Psoas muscle (tissue), 8 donors: ENCODE measurements around the gene SLC34A1. TPM values are rescaled to one million over a fixed set of nuclear protein-coding genes. Genes with fewer than 3 reads are reported as not detected.

Experiments
- ATAC-seq, 4 donors: fragments of 200-7000 bp; cut with Tn5 transposase; one replicate each; pipeline ENCODE4 v1.9.1; 2020; ENCODE audit warnings: moderate library complexity in 3 of 4, mild to moderate bottlenecking in 2 of 4
- DNase-seq, 2 donors: peaks; one replicate each; pipeline ENCODE4 v3.0.0-alpha.2; 2020
- H3K27ac ChIP-seq: fragments of 200-600 bp; one replicate; pipeline ENCODE4 v1.8.0; 2022
- H3K27me3 ChIP-seq, 3 donors: fragments of 200-600 bp in 1 of 3; one replicate each; pipeline versions ENCODE4 v1.6.1 to v1.8.0; 2013 to 2022; ENCODE audit warnings: low read length in 2 of 3, mild to moderate bottlenecking in 2 of 3, moderate library complexity in 1 of 3; ENCODE audit not compliant: insufficient read depth in 3 of 3
- H3K36me3 ChIP-seq, 2 donors: fragments of 200-600 bp in 1 of 2; one replicate each; pipeline versions ENCODE4 v1.6.1 to v1.8.0; 2013 to 2022; ENCODE audit warnings: low read depth in 1 of 2, mild to moderate bottlenecking in 1 of 2, moderate library complexity in 1 of 2; ENCODE audit not compliant: insufficient read depth in 1 of 2
- H3K4me1 ChIP-seq: fragments of 200-600 bp; one replicate; pipeline ENCODE4 v1.8.0; 2022
- H3K4me3 ChIP-seq: fragments of 200-600 bp; one replicate; pipeline ENCODE4 v1.8.0; 2022; ENCODE audit warnings: mild to moderate bottlenecking
- H3K9me3 ChIP-seq: fragments of 200-600 bp; one replicate; pipeline ENCODE4 v1.8.0; 2022
- WGBS, 3 donors: extraction: QIAGEN DNeasy Blood & Tissue Kit; methylation state at CpG; one replicate each; pipeline versions ENCODE4 v1.1.6 to v1.1.7; 2013; 5-methylcytosine and 5-hydroxymethylcytosine counted together
- intact Hi-C, 2 donors: fragments of 100-400 bp; cut with DNase I; formaldehyde crosslinking; loops; one replicate each; pipeline versions ENCODE4 v1.11.0 to v1.14.2; 2022
- polyA plus RNA-seq, 3 donors: library from polyadenylated mRNA; stranded (reverse); fragments of 200-250 nt; gene quantifications; one replicate each; pipeline ENCODE4 v1.2.3, GENCODE V29; 2013
- total RNA-seq, 4 donors: library from RNA; stranded (reverse); fragmentation: NEBNext Ultra II Directional in 2 of 4; extraction: Animal tissue kit (Norgen Biotek cat#: 25700) in 2 of 4; gene quantifications; one replicate each; pipeline versions ENCODE4 v1.2.1 to v1.2.4, GENCODE V29; 2021 to 2023
- TF ChIP-seq, protein P1 (sequence below): fragments of 200-600 bp; IDR thresholded peaks from one replicate; pipeline ENCODE4 v1.8.0; 2022; ENCODE audit warnings: antibody characterized with exemption
- donor health status: healthy with polysubstance abuse.
- donor health status: DM: no; HTN: no; CAD: no; lungs with moderate emphysema.
- donor health status: Bipolar disorder and iron deficiency.
- donor health status: healthy.
- donor health status: DM: yes; HTN: yes; CAD: no.
- donor health status: DM: no; HTN: no; CAD: no.
- donor health status: DM: no; HTN: no; CAD: no.
- donor health status: DM: yes; HTN: yes; CAD: no.

The SLC34A1 gene
- total and polyA plus RNA-seq, 7 donors = not detected

DNA sequence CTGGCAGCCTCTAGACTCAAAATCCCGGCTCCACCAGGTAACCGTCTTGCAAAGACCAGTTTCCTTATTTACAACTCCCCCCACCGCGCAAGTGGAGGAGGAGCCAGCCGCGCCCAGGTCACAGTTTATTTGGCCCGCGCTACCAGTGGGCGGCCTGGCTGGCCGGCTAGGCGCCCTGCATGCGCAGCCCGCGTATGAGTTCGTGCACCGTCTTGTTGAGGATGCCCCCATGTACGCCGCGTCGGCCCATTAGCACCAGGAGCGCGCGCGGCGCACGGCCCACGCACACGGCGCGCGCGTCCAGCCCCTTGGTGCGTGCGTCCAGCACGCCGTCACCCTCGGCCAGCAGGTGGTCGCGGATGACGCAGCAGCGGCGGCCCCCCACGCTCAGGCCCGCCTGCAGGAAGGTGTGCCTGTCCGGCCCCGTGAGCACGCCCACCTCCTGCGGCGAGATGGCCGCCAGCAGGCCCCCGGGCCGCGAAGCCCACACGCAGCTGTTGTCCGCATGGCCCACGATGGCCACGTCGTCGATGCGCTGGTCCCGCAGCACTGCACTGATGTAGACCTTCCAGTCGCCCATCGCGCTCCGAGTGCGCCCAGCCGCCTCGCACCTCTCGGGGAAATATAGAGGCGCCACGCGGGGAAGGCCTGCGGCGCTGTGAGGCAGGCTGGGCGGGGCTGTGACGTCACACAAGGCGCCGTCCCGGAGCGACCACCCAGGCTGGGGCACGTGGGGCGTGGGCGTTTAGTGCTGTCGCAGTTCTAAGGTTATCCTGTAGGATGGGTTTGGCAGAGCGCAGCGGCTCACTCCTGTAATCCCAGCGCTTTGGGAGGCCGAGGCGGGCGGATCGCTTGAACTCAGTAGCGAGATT, 16.0 kb downstream of the SLC34A1 start, which contains the start of gene PFN3:
Gene PFN3, minus strand, starts transcription at position 665 of the 872 bp plus-strand sequence. Its CDS starts 85 bp downstream, at position 580.
- H3K36me3 ChIP-seq = no peaks in the 10 kb centered on the region
- intact Hi-C loops = no loop called here
- DNase-seq = no peak
- TF ChIP-seq, protein P1, sequence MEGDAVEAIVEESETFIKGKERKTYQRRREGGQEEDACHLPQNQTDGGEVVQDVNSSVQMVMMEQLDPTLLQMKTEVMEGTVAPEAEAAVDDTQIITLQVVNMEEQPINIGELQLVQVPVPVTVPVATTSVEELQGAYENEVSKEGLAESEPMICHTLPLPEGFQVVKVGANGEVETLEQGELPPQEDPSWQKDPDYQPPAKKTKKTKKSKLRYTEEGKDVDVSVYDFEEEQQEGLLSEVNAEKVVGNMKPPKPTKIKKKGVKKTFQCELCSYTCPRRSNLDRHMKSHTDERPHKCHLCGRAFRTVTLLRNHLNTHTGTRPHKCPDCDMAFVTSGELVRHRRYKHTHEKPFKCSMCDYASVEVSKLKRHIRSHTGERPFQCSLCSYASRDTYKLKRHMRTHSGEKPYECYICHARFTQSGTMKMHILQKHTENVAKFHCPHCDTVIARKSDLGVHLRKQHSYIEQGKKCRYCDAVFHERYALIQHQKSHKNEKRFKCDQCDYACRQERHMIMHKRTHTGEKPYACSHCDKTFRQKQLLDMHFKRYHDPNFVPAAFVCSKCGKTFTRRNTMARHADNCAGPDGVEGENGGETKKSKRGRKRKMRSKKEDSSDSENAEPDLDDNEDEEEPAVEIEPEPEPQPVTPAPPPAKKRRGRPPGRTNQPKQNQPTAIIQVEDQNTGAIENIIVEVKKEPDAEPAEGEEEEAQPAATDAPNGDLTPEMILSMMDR = no peak
- no peak for ATAC-seq
- 10 to 12% (median 11%) methylated on average over 72 to 92 of the region's 92 CpGs for WGBS, 3 donors
- H3K9me3 ChIP-seq = no peaks in the 10 kb centered on the region
- H3K27ac ChIP-seq = no peak within 1 kb of the TSS
- peaks cover 14% of the 10 kb centered on the region for H3K4me1 ChIP-seq
- H3K27me3 ChIP-seq = peaks cover 0 to 72% (median 36%) of the 10 kb centered on the region in 3 donors
- no peak within 1 kb of the TSS for H3K4me3 ChIP-seq

GRCh38 chr5:177402271-177403043, 18.2 kb downstream of the SLC34A1 start:
- no peaks in the 10 kb centered on the region for H3K9me3 ChIP-seq
- WGBS, 3 donors = 4 to 6% (median 6%) methylated on average over 47 to 49 of the region's 49 CpGs
- H3K27ac ChIP-seq = no peak overlapping the region
- H3K36me3 ChIP-seq = no peaks in the 10 kb centered on the region
- H3K4me1 ChIP-seq = peaks cover 14% of the 10 kb centered on the region
- ATAC-seq (peak; percentile 24 to 50 (median 31)), DNase-seq (peak in 1 of 2 donors; percentile 30)
- intact Hi-C loops = no loop called here
- H3K27me3 ChIP-seq = peaks cover 0 to 73% (median 35%) of the 10 kb centered on the region in 3 donors
- peak overlapping the region; percentile 22 for H3K4me3 ChIP-seq
- TF ChIP-seq, protein P1 = no peak

DNA sequence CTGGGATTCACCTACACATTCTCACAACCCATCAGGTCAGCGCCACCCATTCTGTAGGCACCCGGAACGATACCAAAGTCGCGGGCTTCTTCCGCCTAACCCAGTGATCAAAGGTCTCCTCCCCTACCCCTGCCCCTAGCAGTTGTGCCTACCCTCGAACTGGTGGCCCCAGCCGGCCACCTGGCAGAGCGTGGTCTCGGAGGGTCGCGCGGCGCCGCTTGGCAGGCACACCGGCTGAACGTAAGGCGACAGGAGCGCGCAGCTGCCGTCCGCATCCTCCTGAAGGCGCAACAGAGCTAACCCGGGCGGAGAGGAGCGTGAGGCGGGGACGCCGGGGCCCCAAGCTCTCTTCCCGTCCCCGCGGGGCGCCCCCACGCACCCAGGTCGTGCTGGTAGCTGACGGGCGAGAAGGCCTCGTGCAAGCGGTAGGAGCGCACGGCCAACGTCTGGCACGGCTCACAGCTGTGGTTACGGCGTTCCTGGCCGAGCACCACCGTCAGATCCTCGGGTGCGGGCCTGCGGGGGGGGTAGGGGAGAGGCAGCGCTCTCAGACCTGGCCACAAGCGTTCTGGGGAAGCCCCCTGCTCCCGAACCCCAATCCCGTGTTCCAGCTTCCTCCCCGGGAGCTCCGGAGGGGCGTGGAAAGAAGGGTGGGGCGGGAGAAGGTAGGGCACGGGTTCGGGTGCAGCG, 19.0 kb downstream of the SLC34A1 start:
- Histone ChIP-seq H3K27ac (no peak overlapping the region), H3K27me3 (peaks cover 0 to 66% (median 35%) of the 10 kb centered on the region in 3 donors), H3K9me3 (no peaks in the 10 kb centered on the region), H3K36me3 (no peaks in the 10 kb centered on the region), H3K4me1 (peaks cover 14% of the 10 kb centered on the region), H3K4me3 (peak overlapping the region; percentile 60)
- ATAC-seq (peak in 1 of 4 donors; percentile 14), DNase-seq (peak; percentile 28 to 54)
- TF ChIP-seq, protein P1 = no peak
- WGBS, 3 donors = 1 to 3% (median 1%) methylated on average over 50 to 61 of the region's 61 CpGs
- intact Hi-C loops = no loop called here

GRCh38 chr5:177403792-177404640, 19.8 kb downstream of the SLC34A1 start:
- Histone ChIP-seq H3K27me3 (peaks cover 0 to 58% (median 35%) of the 10 kb centered on the region in 3 donors), H3K4me1 (peaks cover 14% of the 10 kb centered on the region)

More at GRCh38 chr5:177403792-177404640, 19.8 kb downstream of the SLC34A1 start:
- Histone ChIP-seq H3K27ac (no peak overlapping the region), H3K36me3 (no peaks in the 10 kb centered on the region), H3K9me3 (no peaks in the 10 kb centered on the region), H3K4me3 (peak overlapping the region; percentile 60)
- intact Hi-C loops = loop anchor here (1.0 kb wide), 2 partner anchors 49 to 50 kb away; no protein-coding TSS in a partner anchor
- 0 to 1% (median 0%) methylated on average over 56 to 93 of the region's 93 CpGs for WGBS, 3 donors
- TF ChIP-seq, protein P1 = peak; percentile 73
- DNase-seq (peak; percentile 88 to 93), ATAC-seq (peak; percentile 92 to 98 (median 96))
